HCT116 (cell line): ENCODE results near the gene DIS3L2. TPM values are rescaled to one million over a fixed set of nuclear protein-coding genes. Genes with fewer than 3 reads are reported as not detected.

Experiments used
- ATAC-seq: fragments of 200-7000 bp; cut with Tn5 transposase; 2 replicates; pipeline ENCODE4 v1.9.1; 2020; ENCODE audit warnings: mild to moderate bottlenecking, moderate library complexity
- BruUV-seq: library from RNA; stranded (reverse); fragments of 400-500 nt; replicated peaks from 2 replicates; lab custom pipeline; 2021; lab: Mats Ljungman, UMichigan
- CTCF ChIA-PET: fragments of 300-600 bp; sonication (Branson Sonifier 250); formaldehyde crosslinking; loops from one replicate; lab custom pipeline; 2021; ENCODE audit warnings: antibody characterized with exemption; lab: Charles Lee
- POLR2A ChIA-PET: fragments of 300-600, 350-600 bp; sonication (Branson Sonifier 250); formaldehyde crosslinking; loops from one replicate; lab custom pipeline; 2021; ENCODE audit warnings: antibody characterized with exemption; lab: Charles Lee
- RAD21 ChIA-PET, 2 experiments: fragments of 300-600 bp; sonication (Branson Sonifier 250); formaldehyde crosslinking; loops; one replicate each; lab custom pipeline; 2023; ENCODE audit warnings: low total read pairs in 2 of 2; ENCODE audit not compliant: uncharacterized antibody in 2 of 2, unreplicated experiment in 2 of 2, low non-redundant PET in 1 of 2; lab: Charles Lee
- DNase-seq: peaks from one replicate; pipeline ENCODE4 v3.0.0-alpha.2; 2010; ENCODE audit warnings: low read depth, low spot score
- H2AFZ ChIP-seq: fragments of 200-600 bp; shearing (Covaris generic), sonication (generic); 2 replicates; pipeline ENCODE4 v1.6.1; 2017; ENCODE audit warnings: low read depth, mixed run types, mixed read lengths, antibody characterized with exemption, low read length; ENCODE audit not compliant: poor library complexity, severe bottlenecking
- H3K27ac ChIP-seq: 2 replicates; pipeline ENCODE4 v1.5.1; 2012; ENCODE audit warnings: low read depth, low read length
- H3K27me3 ChIP-seq: fragments of 200-600 bp; sonication (generic); 2 replicates; pipeline ENCODE4 v1.6.1; 2016; ENCODE audit warnings: mixed run types, low read length, mixed read lengths; ENCODE audit not compliant: insufficient read depth
- H3K36me3 ChIP-seq, 2 experiments: fragments of 200-500 bp in 1 of 2; fragments of 200-600 bp in 1 of 2; sonication (Bioruptor generic) in 1 of 2; sonication (generic) in 1 of 2; 2 replicates each; pipeline versions ENCODE4 v1.5.1 to v1.6.1; 2014 to 2016; ENCODE audit warnings: low read length in 2 of 2, inconsistent platforms in 1 of 2, mixed read lengths in 1 of 2, mixed run types in 1 of 2; ENCODE audit not compliant: insufficient read depth in 2 of 2, control insufficient read depth in 1 of 2
- H3K4me1 ChIP-seq, 2 experiments: fragments of 200-600 bp in 1 of 2; sonication (generic) in 1 of 2; 2 replicates each; pipeline versions ENCODE4 v1.5.1 to v1.6.1; 2012 to 2017; ENCODE audit warnings: low read length in 2 of 2, inconsistent platforms in 1 of 2, mild to moderate bottlenecking in 1 of 2, mixed read lengths in 1 of 2, mixed run types in 1 of 2, moderate library complexity in 1 of 2; ENCODE audit not compliant: insufficient read depth in 2 of 2, control insufficient read depth in 1 of 2
- H3K4me2 ChIP-seq: fragments of 200-600 bp; sonication (generic); 2 replicates; pipeline ENCODE4 v1.6.1; 2017; ENCODE audit warnings: mixed run types, low read length, mixed read lengths
- H3K4me3 ChIP-seq, 2 experiments: fragments of 200-600 bp in 1 of 2; sonication (generic) in 1 of 2; replicated peaks in 1 of 2; 2 replicates each; pipeline ENCODE4 v1.5.1; 2011 to 2016; ENCODE audit warnings: low read length in 2 of 2, control low read depth in 1 of 2, low read depth in 1 of 2, mild to moderate bottlenecking in 1 of 2, mixed read lengths in 1 of 2, mixed run types in 1 of 2
- H3K79me2 ChIP-seq: fragments of 200-600 bp; sonication (generic); 2 replicates; pipeline ENCODE4 v1.6.1; 2017; ENCODE audit warnings: mild to moderate bottlenecking, mixed run types, low read length, moderate library complexity, mixed read lengths; ENCODE audit not compliant: insufficient read depth
- H3K9ac ChIP-seq: fragments of 200-600 bp; sonication (generic); 2 replicates; pipeline ENCODE4 v1.6.1; 2016; ENCODE audit warnings: low read length, mixed read lengths
- H3K9me2 ChIP-seq: fragments of 200-600 bp; sonication (generic), shearing (Covaris generic); 2 replicates; pipeline ENCODE4 v1.6.1; 2017; ENCODE audit warnings: mixed run types, mild to moderate bottlenecking, moderate library complexity; ENCODE audit not compliant: insufficient read depth
- H3K9me3 ChIP-seq, 2 experiments: fragments of 200-500 bp in 1 of 2; fragments of 200-600 bp in 1 of 2; sonication (Bioruptor generic) in 1 of 2; sonication (generic) in 1 of 2; 2 replicates each; pipeline ENCODE4 v1.6.1; 2014 to 2017; ENCODE audit warnings: low read length in 2 of 2, mixed read lengths in 2 of 2, inconsistent platforms in 1 of 2, low read depth in 1 of 2, mild to moderate bottlenecking in 1 of 2, mixed run types in 1 of 2, moderate library complexity in 1 of 2; ENCODE audit not compliant: control insufficient read depth in 1 of 2, insufficient read depth in 1 of 2
- H4K20me1 ChIP-seq: fragments of 200-600 bp; sonication (generic), shearing (Covaris generic); 2 replicates; pipeline ENCODE4 v1.6.1; 2017; ENCODE audit warnings: mixed run types, mild to moderate bottlenecking, moderate library complexity; ENCODE audit not compliant: insufficient read depth
- CBX3 ChIP-seq: IDR thresholded peaks from 2 replicates; pipeline ENCODE4 v1.6.1; 2012; ENCODE audit warnings: low read depth
- CEBPB ChIP-seq: IDR thresholded peaks from 2 replicates; pipeline ENCODE4 v1.6.1; 2012; ENCODE audit warnings: low read depth
- EGR1 ChIP-seq: IDR thresholded peaks from 2 replicates; pipeline ENCODE4 v1.6.1; 2012; ENCODE audit warnings: low read depth
- ELF1 ChIP-seq: IDR thresholded peaks from 2 replicates; pipeline ENCODE4 v1.6.1; 2012; ENCODE audit warnings: low read depth, borderline replicate concordance
- EZH2 ChIP-seq: fragments of 200-600 bp; sonication (generic); IDR thresholded peaks from 2 replicates; pipeline ENCODE4 v1.6.1; 2017; ENCODE audit warnings: antibody characterized with exemption, mixed run types
- FOSL1 ChIP-seq: IDR thresholded peaks from 2 replicates; pipeline ENCODE4 v1.6.1; 2012; ENCODE audit warnings: low read depth
- MAX ChIP-seq: IDR thresholded peaks from 2 replicates; pipeline ENCODE4 v1.6.1; 2012
- POLR2A ChIP-seq: IDR thresholded peaks from 2 replicates; pipeline ENCODE4 v1.7.0; 2011; ENCODE audit warnings: borderline replicate concordance; ENCODE audit not compliant: insufficient read depth, insufficient read length; ENCODE audit errors: extremely low read depth
- SIN3A ChIP-seq: IDR thresholded peaks from 2 replicates; pipeline ENCODE4 v1.6.1; 2012; ENCODE audit warnings: low read depth
- TCF7L2 ChIP-seq: IDR thresholded peaks from 2 replicates; pipeline ENCODE4 v1.7.0; 2011; ENCODE audit warnings: borderline replicate concordance, inconsistent platforms; ENCODE audit not compliant: insufficient read depth, insufficient read length; ENCODE audit errors: extremely low read depth
- YY1 ChIP-seq: IDR thresholded peaks from 2 replicates; pipeline ENCODE4 v1.6.1; 2011; ENCODE audit warnings: low read length, low read depth, moderate library complexity, mild to moderate bottlenecking; ENCODE audit not compliant: insufficient replicate concordance; ENCODE audit errors: extremely low read depth
- ZBTB33 ChIP-seq: IDR thresholded peaks from 2 replicates; pipeline ENCODE4 v1.6.1; 2011; ENCODE audit warnings: mild to moderate bottlenecking, low read length, moderate library complexity; ENCODE audit not compliant: insufficient replicate concordance; ENCODE audit errors: extremely low read depth
- ZFX ChIP-seq: fragments of 450-650 bp; IDR thresholded peaks from 2 replicates; pipeline ENCODE4 v1.6.1; 2017
- ZNF274 ChIP-seq: fragments of 200-500 bp; sonication (Bioruptor generic); IDR thresholded peaks from 2 replicates; pipeline ENCODE4 v1.6.1; 2014; ENCODE audit warnings: mild to moderate bottlenecking, low read depth, low read length, inconsistent platforms
- intact Hi-C: fragments of 100-400 bp; cut with micrococcal nuclease; formaldehyde crosslinking; loops from 2 replicates; pipeline ENCODE4 v1.10.0; 2022
- total RNA-seq: library from RNA; stranded (reverse); gene quantifications from one replicate; pipeline ENCODE4 v1.2.1, GENCODE V29; 2021; ENCODE audit not compliant: unreplicated experiment
- TF ChIP-seq, protein P1 (sequence below): IDR thresholded peaks from 2 replicates; pipeline ENCODE4 v1.6.1; 2012
- TF ChIP-seq, protein P2 (sequence below), 3 experiments: fragments of 200-600 bp in 1 of 3; sonication (generic) in 1 of 3; IDR thresholded peaks in 2 of 3; conservative IDR thresholded peaks in 1 of 3; 2 replicates each; pipeline ENCODE4 v1.5.1; 2012 to 2017; ENCODE audit warnings: low read depth in 2 of 3, low read length in 2 of 3, antibody characterized with exemption in 1 of 3, borderline replicate concordance in 1 of 3, control low read depth in 1 of 3, mild to moderate bottlenecking in 1 of 3, mixed read lengths in 1 of 3, mixed run types in 1 of 3, moderate library complexity in 1 of 3; ENCODE audit not compliant: insufficient read depth in 1 of 3

Gene DIS3L2
- total RNA-seq, 1 experiment from 2014 or later, result 42.5 TPM

DNA sequence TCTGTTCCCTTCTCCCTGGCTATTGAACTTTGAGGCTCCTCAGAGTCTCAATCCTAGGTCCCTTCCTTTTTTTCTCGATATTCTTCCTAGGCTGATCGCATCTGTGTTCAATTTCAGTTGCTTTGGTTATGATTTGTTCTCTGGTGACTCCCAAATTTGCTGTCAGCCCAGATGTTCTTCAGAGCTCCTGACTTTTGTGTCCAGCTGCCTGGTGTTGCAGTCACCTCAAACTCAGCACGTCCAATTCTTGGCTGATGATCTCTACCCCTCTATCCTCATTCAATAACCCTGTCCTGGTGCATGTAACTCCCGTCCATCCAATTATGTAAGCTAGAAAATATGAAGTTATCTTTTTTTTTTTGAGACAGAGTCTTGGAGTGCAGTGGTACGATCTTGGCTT is 31.4 kb downstream of the DIS3L2 start:
- Histone ChIP-seq H3K9ac (no peak overlapping the region), H3K9me2 (no peaks in the 10 kb centered on the region), H3K27ac (no peak overlapping the region), H2AFZ (no peak overlapping the region), H3K36me3 (no peaks in the 10 kb centered on the region), H3K79me2 (peaks cover 95% of the 10 kb centered on the region), H3K4me3 (no peak overlapping the region), H3K4me1 (no peaks in the 10 kb centered on the region; a peak in 1 of 4 replicates), H3K4me2 (no peak overlapping the region), H3K9me3 (no peaks in the 10 kb centered on the region), H4K20me1 (no peaks in the 10 kb centered on the region; the same call in 1 of the 2 replicates), H3K27me3 (no peaks in the 10 kb centered on the region)
- RAD21 ChIA-PET, result no interaction called here
- DNase-seq, result no peak
- ATAC-seq, result no peak
- POLR2A ChIA-PET, result no interaction called here
- CTCF ChIA-PET, result no interaction called here
- no TSS peak for BruUV-seq
- intact Hi-C loops, result no loop called here
- TF ChIP-seq, protein P1, sequence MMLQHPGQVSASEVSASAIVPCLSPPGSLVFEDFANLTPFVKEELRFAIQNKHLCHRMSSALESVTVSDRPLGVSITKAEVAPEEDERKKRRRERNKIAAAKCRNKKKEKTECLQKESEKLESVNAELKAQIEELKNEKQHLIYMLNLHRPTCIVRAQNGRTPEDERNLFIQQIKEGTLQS, result no peak
- TF ChIP-seq FOSL1 (no peak), YY1 (no peak)

GRCh38 chr2:231996797-231997540 is 35.5 kb downstream of the DIS3L2 start:
- peaks cover 89% of the 10 kb centered on the region for H3K79me2 ChIP-seq
- POLR2A ChIA-PET, result no interaction called here
- H3K27ac ChIP-seq, result no peak overlapping the region
- H3K9me2 ChIP-seq, result no peaks in the 10 kb centered on the region
- no peaks in the 10 kb centered on the region for H3K9me3 ChIP-seq
- RAD21 ChIA-PET, result no interaction called here
- BruUV-seq, result no TSS peak
- CTCF ChIA-PET, result no interaction called here
- no peaks in the 10 kb centered on the region for H4K20me1 ChIP-seq
- no peak for DNase-seq
- H3K9ac ChIP-seq, result no peak overlapping the region
- H3K4me3 ChIP-seq, result no peak overlapping the region
- ATAC-seq, result no peak
- H3K27me3 ChIP-seq, result no peaks in the 10 kb centered on the region
- H3K36me3 ChIP-seq, result no peaks in the 10 kb centered on the region
- intact Hi-C loops, result no loop called here
- no peak overlapping the region for H3K4me2 ChIP-seq
- H2AFZ ChIP-seq, result no peak overlapping the region
- no peaks in the 10 kb centered on the region for H3K4me1 ChIP-seq
- TF ChIP-seq EZH2 (no peak), CBX3 (no peak), ZFX (no peak), EGR1 (no peak), MAX (no peak), SIN3A (no peak), ZBTB33 (no peak), CEBPB (no peak), ZNF274 (no peak), YY1 (no peak), TCF7L2 (no peak), ELF1 (no peak), POLR2A (no peak)
- TF ChIP-seq, protein P2, sequence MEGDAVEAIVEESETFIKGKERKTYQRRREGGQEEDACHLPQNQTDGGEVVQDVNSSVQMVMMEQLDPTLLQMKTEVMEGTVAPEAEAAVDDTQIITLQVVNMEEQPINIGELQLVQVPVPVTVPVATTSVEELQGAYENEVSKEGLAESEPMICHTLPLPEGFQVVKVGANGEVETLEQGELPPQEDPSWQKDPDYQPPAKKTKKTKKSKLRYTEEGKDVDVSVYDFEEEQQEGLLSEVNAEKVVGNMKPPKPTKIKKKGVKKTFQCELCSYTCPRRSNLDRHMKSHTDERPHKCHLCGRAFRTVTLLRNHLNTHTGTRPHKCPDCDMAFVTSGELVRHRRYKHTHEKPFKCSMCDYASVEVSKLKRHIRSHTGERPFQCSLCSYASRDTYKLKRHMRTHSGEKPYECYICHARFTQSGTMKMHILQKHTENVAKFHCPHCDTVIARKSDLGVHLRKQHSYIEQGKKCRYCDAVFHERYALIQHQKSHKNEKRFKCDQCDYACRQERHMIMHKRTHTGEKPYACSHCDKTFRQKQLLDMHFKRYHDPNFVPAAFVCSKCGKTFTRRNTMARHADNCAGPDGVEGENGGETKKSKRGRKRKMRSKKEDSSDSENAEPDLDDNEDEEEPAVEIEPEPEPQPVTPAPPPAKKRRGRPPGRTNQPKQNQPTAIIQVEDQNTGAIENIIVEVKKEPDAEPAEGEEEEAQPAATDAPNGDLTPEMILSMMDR (IDR thresholded peaks at IDR 0.05 in 2 of 3, conservative IDR thresholded peaks at IDR 0.05 in 1 of 3; ENCODE audit: borderline replicate concordance in 1 of 3, insufficient read depth in 1 of 3, low read depth in 2 of 3, low read length in 2 of 3), result no peak
